Measurements from ENCODE around the gene RGSL1. TPM values are rescaled to one million over a fixed set of nuclear protein-coding genes. Genes with fewer than 3 reads are reported as not detected.

Gene RGSL1
- total and polyA plus RNA-seq, 2 experiments from 2014 or later = not detected

DNA sequence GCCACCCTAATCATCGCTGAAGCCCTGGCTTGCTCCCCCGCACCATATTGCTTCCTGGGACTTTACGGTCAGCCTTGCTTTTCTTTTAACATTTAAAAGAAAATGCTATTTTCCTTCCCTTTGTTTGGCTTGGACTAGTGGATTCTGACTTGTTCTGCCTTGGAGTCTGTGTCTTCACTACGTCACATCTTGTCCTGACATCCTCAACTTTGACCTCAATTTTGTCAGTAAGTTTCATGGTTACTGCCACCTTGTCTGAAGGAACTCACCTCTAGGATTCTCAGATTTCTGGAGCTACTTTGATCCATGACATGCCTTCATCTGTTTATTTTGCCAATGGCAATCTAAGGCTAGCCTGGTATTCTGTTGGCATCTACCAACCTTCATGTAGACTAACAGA lies 134.8 kb downstream of the RGSL1 start:
- no peak for DNase-seq (ENCODE audit: low spot score)
- Histone ChIP-seq H3K4me2 (no peak overlapping the region), H3K79me2 (no peaks in the 10 kb centered on the region), H3K27me3 (no peaks in the 10 kb centered on the region), H3K36me3 (replicated peaks; ENCODE audit: insufficient read depth, low read depth) (no peaks in the 10 kb centered on the region), H3K9me2 (replicated peaks; ENCODE audit: insufficient read depth) (no peaks in the 10 kb centered on the region), H2AFZ (no peak overlapping the region), H3K4me3 (no peak overlapping the region), H4K20me1 (ENCODE audit: insufficient read depth, poor library complexity, severe bottlenecking) (no peaks in the 10 kb centered on the region), H3K27ac (no peak overlapping the region), H3K9me3 (ENCODE audit: low read depth) (no peaks in the 10 kb centered on the region), H3K4me1 (ENCODE audit: insufficient read depth) (peaks cover 2% of the 10 kb centered on the region)
- 99% methylated on average over 4 of the region's 4 CpGs for WGBS (ENCODE audit: low lambda C conversion rate, missing lambda C conversion rate)
- no peak for TF ChIP-seq EZH2 (IDR thresholded peaks at IDR 0.05; ENCODE audit: borderline replicate concordance)
- no peak for TF ChIP-seq CTCF (IDR thresholded peaks at IDR 0.05; ENCODE audit: poor library complexity)
- no peak for TF ChIP-seq EZH2phosphoT487 (IDR thresholded peaks at IDR 0.05; ENCODE audit: low read depth, severe bottlenecking, unreplicated experiment)

DNA sequence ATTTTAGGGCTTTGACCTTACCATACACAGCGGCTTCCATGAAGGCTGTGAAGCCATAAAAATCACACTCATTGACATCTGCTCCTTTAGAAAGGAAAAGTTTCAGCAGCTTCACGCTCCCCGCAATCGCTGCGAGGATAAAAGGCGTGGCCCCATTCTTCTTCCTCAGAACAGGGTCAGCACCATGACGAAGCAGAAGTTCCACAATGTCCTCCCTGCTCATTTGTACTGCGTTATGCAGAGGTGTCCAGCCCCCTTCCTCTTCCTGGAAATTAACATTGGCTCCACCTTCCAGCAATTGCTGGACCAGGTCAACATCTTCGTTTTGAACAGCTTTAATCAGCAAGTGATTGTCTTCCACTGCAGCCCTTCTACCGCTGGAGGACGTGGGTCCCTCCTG lies 136.4 kb downstream of the RGSL1 start:
- H3K79me2 ChIP-seq = no peaks in the 10 kb centered on the region
- no peaks in the 10 kb centered on the region for H3K9me2 ChIP-seq (replicated peaks; ENCODE audit: insufficient read depth)
- TF ChIP-seq EZH2phosphoT487 (IDR thresholded peaks at IDR 0.05; ENCODE audit: low read depth, severe bottlenecking, unreplicated experiment) (no peak), CTCF (IDR thresholded peaks at IDR 0.05; ENCODE audit: poor library complexity) (no peak), EZH2 (IDR thresholded peaks at IDR 0.05; ENCODE audit: borderline replicate concordance) (no peak)
- H3K27me3 ChIP-seq = no peaks in the 10 kb centered on the region
- H3K4me3 ChIP-seq = no peak overlapping the region
- H4K20me1 ChIP-seq (ENCODE audit: insufficient read depth, poor library complexity, severe bottlenecking) = no peaks in the 10 kb centered on the region
- 95% methylated on average over 11 of the region's 11 CpGs for WGBS (ENCODE audit: low lambda C conversion rate, missing lambda C conversion rate)
- no peaks in the 10 kb centered on the region for H3K36me3 ChIP-seq (replicated peaks; ENCODE audit: insufficient read depth, low read depth)
- H2AFZ ChIP-seq = no peak overlapping the region
- peaks cover 2% of the 10 kb centered on the region for H3K4me1 ChIP-seq (ENCODE audit: insufficient read depth)
- H3K9me3 ChIP-seq (ENCODE audit: low read depth) = no peaks in the 10 kb centered on the region
- H3K4me2 ChIP-seq = no peak overlapping the region
- no peak for DNase-seq (ENCODE audit: low spot score)
- H3K27ac ChIP-seq = no peak overlapping the region

GRCh38 chr1:182587093-182587492 lies 137.1 kb downstream of the RGSL1 start:
- no peaks in the 10 kb centered on the region for H3K9me2 ChIP-seq (replicated peaks; ENCODE audit: insufficient read depth)
- H3K27ac ChIP-seq = no peak overlapping the region
- no peak overlapping the region for H2AFZ ChIP-seq
- H3K4me3 ChIP-seq = no peak overlapping the region
- no peaks in the 10 kb centered on the region for H3K36me3 ChIP-seq (replicated peaks; ENCODE audit: insufficient read depth, low read depth)
- 0% methylated on average over 1 of the region's 1 CpG for WGBS (ENCODE audit: low lambda C conversion rate, missing lambda C conversion rate)
- TF ChIP-seq EZH2phosphoT487 (IDR thresholded peaks at IDR 0.05; ENCODE audit: low read depth, severe bottlenecking, unreplicated experiment) (no peak), EZH2 (IDR thresholded peaks at IDR 0.05; ENCODE audit: borderline replicate concordance) (no peak), CTCF (IDR thresholded peaks at IDR 0.05; ENCODE audit: poor library complexity) (no peak)
- H3K4me1 ChIP-seq (ENCODE audit: insufficient read depth) = peaks cover 2% of the 10 kb centered on the region
- H3K4me2 ChIP-seq = no peak overlapping the region
- H3K9me3 ChIP-seq (ENCODE audit: low read depth) = no peaks in the 10 kb centered on the region
- no peak for DNase-seq (ENCODE audit: low spot score)
- H3K79me2 ChIP-seq = no peaks in the 10 kb centered on the region
- no peaks in the 10 kb centered on the region for H3K27me3 ChIP-seq
- H4K20me1 ChIP-seq (ENCODE audit: insufficient read depth, poor library complexity, severe bottlenecking) = no peaks in the 10 kb centered on the region
